ENCODE data around the gene KCNMA1. TPM values are rescaled to one million over a fixed set of nuclear protein-coding genes. Genes with fewer than 3 reads are reported as not detected.

KCNMA1 gene
- total RNA-seq, 2 donors from 2014 or later: 29.1 to 37.9 TPM

DNA sequence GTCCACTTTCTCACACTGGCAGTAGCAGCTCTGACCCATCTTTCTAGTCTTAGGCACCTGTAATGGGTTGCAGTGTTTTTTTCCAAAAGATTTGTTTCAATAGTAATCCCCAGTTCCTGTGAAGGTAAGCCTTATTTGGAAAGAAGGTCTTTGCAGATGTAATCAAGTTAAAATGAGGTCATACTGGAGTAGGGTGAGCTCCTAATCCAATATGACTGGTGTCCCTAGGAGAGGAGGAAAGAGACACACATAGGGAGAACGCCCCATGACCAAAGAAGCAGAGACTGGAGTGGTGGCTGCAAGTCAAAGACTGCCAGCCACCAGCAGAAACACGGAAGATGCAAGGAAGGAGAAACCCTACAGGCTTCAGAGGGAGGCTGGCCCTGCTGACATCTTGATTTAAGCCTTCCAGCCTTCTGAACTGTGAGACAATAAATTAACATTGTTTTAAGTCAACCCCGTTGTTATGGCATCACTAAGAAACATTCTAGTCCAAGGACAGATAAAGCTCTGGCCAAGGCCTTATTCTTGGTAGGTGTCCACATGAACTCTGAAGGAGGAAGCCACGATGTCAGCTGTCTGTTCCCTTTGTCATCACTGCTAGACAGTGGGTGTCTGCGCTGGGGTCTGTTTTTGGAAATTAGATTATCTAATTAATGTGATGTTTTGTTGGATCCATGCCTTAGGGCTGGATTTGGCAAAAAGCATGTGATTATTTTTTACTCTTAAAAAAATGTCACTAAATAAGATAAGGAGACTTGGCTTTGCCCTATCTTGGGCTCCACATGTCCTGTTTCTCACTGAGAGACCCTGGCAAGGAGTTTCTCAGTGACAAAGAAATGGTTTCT, 214.9 kb downstream of the KCNMA1 start:
- H3K4me3 ChIP-seq: no peak overlapping the region
- TF ChIP-seq POLR2AphosphoS5 (IDR thresholded peaks at IDR 0.05) (no peak), POLR2A (IDR thresholded peaks at IDR 0.05) (no peak)
- TF ChIP-seq, protein P1, sequence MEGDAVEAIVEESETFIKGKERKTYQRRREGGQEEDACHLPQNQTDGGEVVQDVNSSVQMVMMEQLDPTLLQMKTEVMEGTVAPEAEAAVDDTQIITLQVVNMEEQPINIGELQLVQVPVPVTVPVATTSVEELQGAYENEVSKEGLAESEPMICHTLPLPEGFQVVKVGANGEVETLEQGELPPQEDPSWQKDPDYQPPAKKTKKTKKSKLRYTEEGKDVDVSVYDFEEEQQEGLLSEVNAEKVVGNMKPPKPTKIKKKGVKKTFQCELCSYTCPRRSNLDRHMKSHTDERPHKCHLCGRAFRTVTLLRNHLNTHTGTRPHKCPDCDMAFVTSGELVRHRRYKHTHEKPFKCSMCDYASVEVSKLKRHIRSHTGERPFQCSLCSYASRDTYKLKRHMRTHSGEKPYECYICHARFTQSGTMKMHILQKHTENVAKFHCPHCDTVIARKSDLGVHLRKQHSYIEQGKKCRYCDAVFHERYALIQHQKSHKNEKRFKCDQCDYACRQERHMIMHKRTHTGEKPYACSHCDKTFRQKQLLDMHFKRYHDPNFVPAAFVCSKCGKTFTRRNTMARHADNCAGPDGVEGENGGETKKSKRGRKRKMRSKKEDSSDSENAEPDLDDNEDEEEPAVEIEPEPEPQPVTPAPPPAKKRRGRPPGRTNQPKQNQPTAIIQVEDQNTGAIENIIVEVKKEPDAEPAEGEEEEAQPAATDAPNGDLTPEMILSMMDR (IDR thresholded peaks at IDR 0.05): no peak
- no peak overlapping the region for H3K27ac ChIP-seq
- H3K27me3 ChIP-seq (replicated peaks; ENCODE audit: insufficient read depth): no peaks in the 10 kb centered on the region
- WGBS: 50% methylated on average over 5 of the region's 5 CpGs
- DNase-seq (ENCODE audit: low spot score): no peak
- H3K36me3 ChIP-seq: no peaks in the 10 kb centered on the region
- intact Hi-C loops (cut with DNase I): no loop called here
- no peaks in the 10 kb centered on the region for H3K9me3 ChIP-seq
- H3K4me1 ChIP-seq (replicated peaks): no peaks in the 10 kb centered on the region

DNA sequence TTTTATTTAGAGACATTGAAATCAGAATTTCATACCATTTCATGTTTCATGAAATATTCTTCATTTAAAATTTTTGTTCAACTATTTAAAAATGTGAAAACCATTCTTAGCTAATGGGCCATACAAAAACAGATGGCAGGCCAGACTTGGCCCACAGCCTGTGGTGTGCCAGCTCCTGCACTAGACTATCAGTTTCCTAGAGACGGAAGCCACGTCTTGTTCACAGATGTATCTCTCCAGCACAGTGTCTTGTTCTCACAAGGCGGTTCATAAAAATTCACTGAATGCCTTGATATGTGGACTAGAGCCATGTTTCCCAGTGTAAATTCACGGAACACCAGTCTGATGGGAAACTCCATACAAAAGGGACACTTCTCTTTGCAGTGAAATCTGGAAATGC, 216.0 kb downstream of the KCNMA1 start:
- Histone ChIP-seq H3K4me3 (no peak overlapping the region), H3K9me3 (no peaks in the 10 kb centered on the region), H3K27ac (no peak overlapping the region), H3K4me1 (replicated peaks) (no peaks in the 10 kb centered on the region), H3K27me3 (replicated peaks; ENCODE audit: insufficient read depth) (no peaks in the 10 kb centered on the region), H3K36me3 (no peaks in the 10 kb centered on the region)
- intact Hi-C loops (cut with DNase I): no loop called here
- no peak for DNase-seq (ENCODE audit: low spot score)
- 84% methylated on average over 4 of the region's 4 CpGs for WGBS
- TF ChIP-seq POLR2AphosphoS5 (IDR thresholded peaks at IDR 0.05) (no peak), POLR2A (IDR thresholded peaks at IDR 0.05) (no peak)
- TF ChIP-seq, protein P1 (IDR thresholded peaks at IDR 0.05): no peak

DNA sequence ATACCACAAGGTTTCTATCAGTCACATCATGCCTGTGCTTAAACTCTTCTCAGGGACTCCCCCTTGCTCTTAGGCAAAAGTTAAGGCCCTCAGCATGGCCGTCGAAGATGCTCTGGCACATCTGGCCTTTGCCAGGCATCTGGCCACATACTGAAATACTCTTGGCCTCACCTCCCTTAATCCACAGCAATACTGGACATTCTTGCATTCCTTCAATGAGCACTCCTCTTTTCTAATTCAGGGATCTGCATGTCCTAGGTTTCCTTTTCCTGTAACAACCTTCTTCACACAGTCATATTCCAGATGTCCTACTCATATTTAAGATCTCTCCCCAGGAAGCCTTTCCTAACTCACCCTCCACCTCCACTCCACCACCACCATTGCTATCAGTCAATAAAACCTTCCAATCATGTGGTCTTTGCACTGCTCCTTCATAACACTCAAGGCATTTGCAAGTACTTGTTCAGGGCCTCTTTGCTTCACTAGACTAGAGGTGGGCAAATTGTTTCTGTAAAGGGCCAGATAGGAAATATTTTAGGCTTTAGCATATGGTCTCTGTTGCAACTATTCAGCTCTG, 216.6 kb downstream of the KCNMA1 start:
- Histone ChIP-seq H3K27ac (no peak overlapping the region), H3K36me3 (no peaks in the 10 kb centered on the region), H3K4me3 (no peak overlapping the region), H3K4me1 (replicated peaks) (no peaks in the 10 kb centered on the region), H3K9me3 (no peaks in the 10 kb centered on the region), H3K27me3 (replicated peaks; ENCODE audit: insufficient read depth) (no peaks in the 10 kb centered on the region)
- DNase-seq (ENCODE audit: low spot score): no peak
- no peak for TF ChIP-seq POLR2A (IDR thresholded peaks at IDR 0.05)
- no peak for TF ChIP-seq POLR2AphosphoS5 (IDR thresholded peaks at IDR 0.05)
- TF ChIP-seq, protein P1 (IDR thresholded peaks at IDR 0.05): no peak
- 77% methylated on average over 2 of the region's 2 CpGs for WGBS
- intact Hi-C loops (cut with DNase I): no loop called here

DNA sequence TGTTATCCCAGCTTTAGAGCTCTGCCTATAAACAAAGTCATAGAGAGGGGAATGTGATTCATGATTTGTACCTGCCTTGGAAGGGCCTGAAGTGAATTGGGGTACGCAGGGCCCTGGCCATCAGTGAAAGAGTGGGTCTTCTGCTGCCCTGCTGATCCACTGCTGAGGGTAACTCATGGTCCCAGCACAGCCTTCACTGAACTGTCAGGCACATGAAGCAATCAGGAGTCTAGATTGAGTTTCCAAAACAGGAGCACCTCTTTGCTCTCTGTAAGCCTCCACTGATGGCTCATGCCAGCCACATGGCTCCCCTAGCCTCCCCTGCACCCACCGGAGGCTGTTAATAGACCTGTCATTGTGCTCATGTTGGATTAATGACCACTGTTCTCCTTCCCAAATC, 217.6 kb downstream of the KCNMA1 start:
- no peak for DNase-seq (ENCODE audit: low spot score)
- Histone ChIP-seq H3K4me1 (replicated peaks) (no peaks in the 10 kb centered on the region), H3K9me3 (no peaks in the 10 kb centered on the region), H3K36me3 (no peaks in the 10 kb centered on the region), H3K27ac (no peak overlapping the region), H3K4me3 (no peak overlapping the region), H3K27me3 (replicated peaks; ENCODE audit: insufficient read depth) (no peaks in the 10 kb centered on the region)
- 96% methylated on average over 2 of the region's 2 CpGs for WGBS
- intact Hi-C loops (cut with DNase I): no loop called here
- TF ChIP-seq, protein P1 (IDR thresholded peaks at IDR 0.05): no peak
- TF ChIP-seq POLR2AphosphoS5 (IDR thresholded peaks at IDR 0.05) (no peak), POLR2A (IDR thresholded peaks at IDR 0.05) (no peak)

DNA sequence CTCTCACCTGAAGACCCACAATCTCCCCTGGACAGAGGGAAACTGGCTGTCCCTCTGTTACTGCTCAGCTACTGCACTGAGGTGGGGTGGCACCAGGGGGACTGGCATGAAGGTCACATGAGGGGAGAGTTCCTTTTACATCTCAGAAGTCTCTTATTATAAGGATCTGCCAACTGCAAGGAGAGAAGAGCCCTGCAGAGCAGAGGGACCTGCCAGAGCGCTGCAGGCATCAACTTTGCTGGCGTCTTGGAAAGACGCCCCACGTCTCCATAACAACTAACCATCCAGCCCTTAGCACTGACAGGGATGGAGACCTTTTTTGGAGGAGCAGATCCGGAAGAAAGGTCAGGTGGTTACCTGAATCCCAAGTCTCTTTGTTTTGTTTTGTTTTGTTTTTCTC, 218.6 kb downstream of the KCNMA1 start:
- no peak for DNase-seq (ENCODE audit: low spot score)
- Histone ChIP-seq H3K4me3 (no peak overlapping the region), H3K4me1 (replicated peaks) (no peaks in the 10 kb centered on the region), H3K36me3 (no peaks in the 10 kb centered on the region), H3K9me3 (no peaks in the 10 kb centered on the region), H3K27me3 (replicated peaks; ENCODE audit: insufficient read depth) (no peaks in the 10 kb centered on the region), H3K27ac (no peak overlapping the region)
- intact Hi-C loops (cut with DNase I): no loop called here
- TF ChIP-seq POLR2AphosphoS5 (IDR thresholded peaks at IDR 0.05): no peak
- TF ChIP-seq, protein P1 (IDR thresholded peaks at IDR 0.05): no peak
- TF ChIP-seq POLR2A (IDR thresholded peaks at IDR 0.05): no peak
- 56% methylated on average over 5 of the region's 5 CpGs for WGBS
